Ishikawa (cell line): ENCODE results near the gene NCR3LG1.

Experiments used
- CEBPB ChIP-seq: IDR thresholded peaks from 2 replicates; pipeline ENCODE4 v1.6.1; 2012
- CREB1 ChIP-seq: IDR thresholded peaks from 2 replicates; pipeline ENCODE4 v1.6.1; 2012; ENCODE audit warnings: low read depth
- EGR1 ChIP-seq: IDR thresholded peaks from 2 replicates; pipeline ENCODE4 v1.6.1; 2012
- EP300 ChIP-seq: IDR thresholded peaks from 2 replicates; pipeline ENCODE4 v1.6.1; 2012; ENCODE audit warnings: borderline replicate concordance
- FOXM1 ChIP-seq: IDR thresholded peaks from 2 replicates; pipeline ENCODE4 v1.6.1; 2012; ENCODE audit warnings: low read depth, borderline replicate concordance
- MAX ChIP-seq: IDR thresholded peaks from 2 replicates; pipeline ENCODE4 v1.6.1; 2012
- NFIC ChIP-seq: IDR thresholded peaks from 2 replicates; pipeline ENCODE4 v1.6.1; 2012
- RAD21 ChIP-seq: IDR thresholded peaks from 2 replicates; pipeline ENCODE4 v1.6.1; 2012; ENCODE audit warnings: low read depth
- TAF1 ChIP-seq: IDR thresholded peaks from 2 replicates; pipeline ENCODE4 v1.6.1; 2012; ENCODE audit warnings: low read depth, mild to moderate bottlenecking
- TCF12 ChIP-seq: IDR thresholded peaks from 2 replicates; pipeline ENCODE4 v1.6.1; 2012; ENCODE audit warnings: low read depth
- TEAD4 ChIP-seq: IDR thresholded peaks from 2 replicates; pipeline ENCODE4 v1.6.1; 2012
- YY1 ChIP-seq: IDR thresholded peaks from 2 replicates; pipeline ENCODE4 v1.6.1; 2012; ENCODE audit warnings: low read depth
- ZBTB7A ChIP-seq: IDR thresholded peaks from 2 replicates; pipeline ENCODE4 v1.6.1; 2012; ENCODE audit warnings: low read depth
- TF ChIP-seq, protein P1 (sequence below): IDR thresholded peaks from 2 replicates; pipeline ENCODE4 v1.6.1; 2012; ENCODE audit warnings: low read depth, mild to moderate bottlenecking
- TF ChIP-seq, protein P2 (sequence below): IDR thresholded peaks from 2 replicates; pipeline ENCODE4 v1.6.1; 2012

NCR3LG1 gene

DNA sequence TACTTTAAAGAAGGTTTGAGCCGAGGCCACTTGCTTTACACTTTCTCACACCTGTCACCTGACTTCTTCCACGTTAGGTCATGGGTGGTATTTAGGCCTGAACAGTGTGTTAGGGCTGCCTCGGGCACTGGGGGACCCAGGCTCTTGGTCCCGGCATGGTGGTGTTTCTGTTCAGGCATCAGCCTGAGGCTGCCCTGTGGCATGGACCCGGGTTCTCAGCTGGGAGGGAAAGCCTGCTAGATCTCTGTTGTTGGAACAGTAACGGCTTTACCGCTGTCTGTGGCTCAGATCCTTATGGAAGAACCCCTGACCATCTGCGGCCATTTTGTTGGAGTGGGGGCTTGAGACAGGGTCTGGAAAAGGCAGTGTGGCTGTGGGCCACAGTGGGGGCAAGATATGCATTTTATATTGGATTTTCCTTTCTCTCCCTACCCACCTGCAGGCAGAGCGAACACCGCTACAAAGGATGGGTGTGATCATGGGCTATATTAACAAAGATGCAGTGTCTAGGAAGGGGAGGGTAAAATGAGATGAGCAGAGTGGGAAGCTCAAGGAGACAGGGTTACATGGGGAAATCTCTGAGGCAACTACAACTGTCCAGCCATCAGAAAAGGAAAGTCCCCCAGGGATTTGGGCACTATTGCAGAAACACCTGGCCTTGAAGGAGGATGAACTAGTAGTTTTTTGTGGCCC lies 38.5 kb downstream of the NCR3LG1 start:
- TF ChIP-seq, protein P1, sequence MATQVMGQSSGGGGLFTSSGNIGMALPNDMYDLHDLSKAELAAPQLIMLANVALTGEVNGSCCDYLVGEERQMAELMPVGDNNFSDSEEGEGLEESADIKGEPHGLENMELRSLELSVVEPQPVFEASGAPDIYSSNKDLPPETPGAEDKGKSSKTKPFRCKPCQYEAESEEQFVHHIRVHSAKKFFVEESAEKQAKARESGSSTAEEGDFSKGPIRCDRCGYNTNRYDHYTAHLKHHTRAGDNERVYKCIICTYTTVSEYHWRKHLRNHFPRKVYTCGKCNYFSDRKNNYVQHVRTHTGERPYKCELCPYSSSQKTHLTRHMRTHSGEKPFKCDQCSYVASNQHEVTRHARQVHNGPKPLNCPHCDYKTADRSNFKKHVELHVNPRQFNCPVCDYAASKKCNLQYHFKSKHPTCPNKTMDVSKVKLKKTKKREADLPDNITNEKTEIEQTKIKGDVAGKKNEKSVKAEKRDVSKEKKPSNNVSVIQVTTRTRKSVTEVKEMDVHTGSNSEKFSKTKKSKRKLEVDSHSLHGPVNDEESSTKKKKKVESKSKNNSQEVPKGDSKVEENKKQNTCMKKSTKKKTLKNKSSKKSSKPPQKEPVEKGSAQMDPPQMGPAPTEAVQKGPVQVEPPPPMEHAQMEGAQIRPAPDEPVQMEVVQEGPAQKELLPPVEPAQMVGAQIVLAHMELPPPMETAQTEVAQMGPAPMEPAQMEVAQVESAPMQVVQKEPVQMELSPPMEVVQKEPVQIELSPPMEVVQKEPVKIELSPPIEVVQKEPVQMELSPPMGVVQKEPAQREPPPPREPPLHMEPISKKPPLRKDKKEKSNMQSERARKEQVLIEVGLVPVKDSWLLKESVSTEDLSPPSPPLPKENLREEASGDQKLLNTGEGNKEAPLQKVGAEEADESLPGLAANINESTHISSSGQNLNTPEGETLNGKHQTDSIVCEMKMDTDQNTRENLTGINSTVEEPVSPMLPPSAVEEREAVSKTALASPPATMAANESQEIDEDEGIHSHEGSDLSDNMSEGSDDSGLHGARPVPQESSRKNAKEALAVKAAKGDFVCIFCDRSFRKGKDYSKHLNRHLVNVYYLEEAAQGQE, result no peak
- TF ChIP-seq FOXM1 (no peak), EP300 (no peak), ZBTB7A (no peak), CREB1 (no peak), TAF1 (no peak), YY1 (no peak), TCF12 (no peak), RAD21 (no peak), NFIC (no peak), CEBPB (no peak)

DNA sequence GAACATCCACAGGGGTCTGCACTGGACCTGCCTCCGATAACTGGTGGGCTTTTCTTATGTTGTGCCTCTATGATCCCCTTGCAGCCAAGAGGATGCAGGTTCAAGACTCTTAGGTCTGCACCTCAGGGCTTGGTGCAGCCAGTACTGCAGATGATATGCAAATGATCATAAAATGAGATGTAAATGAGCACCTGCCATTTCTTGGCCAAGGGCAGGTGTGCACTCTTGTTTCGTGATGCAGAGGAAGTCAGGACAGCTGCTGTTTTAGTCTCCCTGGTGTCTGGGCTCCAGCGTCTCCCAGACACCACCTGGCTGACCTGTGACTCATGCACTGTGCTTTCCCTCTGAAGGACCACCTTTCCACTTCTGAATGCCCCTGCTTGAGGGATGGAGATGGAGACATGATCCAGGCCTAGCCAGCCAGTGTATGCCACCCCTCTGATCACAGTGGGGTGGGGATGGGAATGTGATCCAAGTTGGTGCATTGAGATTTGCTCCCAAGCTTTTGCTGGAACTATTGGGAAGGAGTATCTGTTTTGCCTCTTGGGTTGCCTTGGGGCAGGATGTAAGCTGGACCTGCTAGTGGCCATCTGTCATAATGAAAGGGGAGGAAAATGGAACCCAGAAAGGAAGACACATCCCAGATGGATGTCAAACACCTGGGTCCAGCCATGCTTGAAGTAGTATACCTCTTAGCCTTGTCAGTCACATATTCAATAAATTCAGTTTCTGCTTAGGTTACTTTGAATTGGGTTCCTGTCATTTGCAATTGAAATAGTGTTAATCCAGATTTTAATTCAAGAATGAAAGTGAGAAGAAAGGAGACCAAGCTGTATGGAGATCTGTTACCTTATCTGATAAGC lies 40.1 kb downstream of the NCR3LG1 start:
- TF ChIP-seq TAF1, result no peak
- TF ChIP-seq CEBPB, result no peak
- no peak for TF ChIP-seq ZBTB7A
- TF ChIP-seq NFIC, result no peak
- TF ChIP-seq CREB1, result no peak
- TF ChIP-seq EP300, result no peak
- no peak for TF ChIP-seq MAX
- TF ChIP-seq EGR1, result no peak
- TF ChIP-seq RAD21, result no peak

DNA sequence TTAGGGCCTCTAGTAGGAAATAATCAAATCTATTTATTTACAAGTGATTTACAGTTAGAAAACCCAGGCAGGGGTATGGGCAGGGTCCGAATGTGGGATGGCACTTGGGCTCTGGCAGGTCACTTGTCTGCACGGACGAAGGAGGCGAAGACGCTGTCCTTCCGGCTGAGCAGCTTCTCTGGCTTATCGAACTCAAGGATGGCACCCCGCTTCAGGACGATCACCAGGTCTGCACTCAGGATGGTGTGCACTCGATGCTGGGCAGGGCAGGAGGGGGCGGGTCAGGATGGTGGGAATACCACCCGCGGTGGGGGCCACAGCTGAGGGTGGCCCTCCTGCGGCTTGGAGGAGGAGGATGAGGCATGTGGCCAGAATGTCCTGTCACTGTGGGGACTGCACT lies 41.3 kb downstream of the NCR3LG1 start:
- no peak for TF ChIP-seq RAD21
- no peak for TF ChIP-seq YY1
- no peak for TF ChIP-seq EGR1
- TF ChIP-seq CREB1, result no peak
- TF ChIP-seq FOXM1, result no peak
- TF ChIP-seq ZBTB7A, result no peak
- no peak for TF ChIP-seq MAX
- no peak for TF ChIP-seq EP300
- TF ChIP-seq, protein P1, result no peak
- TF ChIP-seq CEBPB, result no peak
- no peak for TF ChIP-seq TAF1
- no peak for TF ChIP-seq TCF12

DNA sequence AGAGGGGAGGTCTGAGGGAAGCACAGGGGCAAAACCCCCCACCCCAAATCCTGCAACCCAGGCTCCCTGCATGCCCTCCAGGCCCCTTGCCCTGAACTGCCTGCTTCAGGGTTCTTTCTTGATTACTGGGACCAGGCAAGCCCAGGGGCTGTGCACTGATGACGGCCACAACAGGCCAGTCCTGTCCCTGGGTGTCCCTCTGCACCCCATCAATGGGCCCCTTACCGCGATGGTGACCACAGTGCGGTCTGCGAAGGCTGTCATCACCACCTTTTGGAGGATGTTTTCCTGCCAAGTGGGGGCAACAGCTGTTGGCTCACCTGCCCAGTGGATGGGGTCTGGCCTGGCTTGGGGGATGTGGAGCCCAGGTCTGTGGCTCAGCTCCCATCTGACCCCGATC lies 41.9 kb downstream of the NCR3LG1 start:
- no peak for TF ChIP-seq CEBPB
- no peak for TF ChIP-seq FOXM1
- no peak for TF ChIP-seq EP300
- TF ChIP-seq, protein P1, result no peak
- no peak for TF ChIP-seq ZBTB7A
- no peak for TF ChIP-seq CREB1
- no peak for TF ChIP-seq RAD21
- TF ChIP-seq TCF12, result no peak
- TF ChIP-seq TAF1, result no peak
- no peak for TF ChIP-seq MAX
- TF ChIP-seq TEAD4, result no peak
- TF ChIP-seq, protein P2, sequence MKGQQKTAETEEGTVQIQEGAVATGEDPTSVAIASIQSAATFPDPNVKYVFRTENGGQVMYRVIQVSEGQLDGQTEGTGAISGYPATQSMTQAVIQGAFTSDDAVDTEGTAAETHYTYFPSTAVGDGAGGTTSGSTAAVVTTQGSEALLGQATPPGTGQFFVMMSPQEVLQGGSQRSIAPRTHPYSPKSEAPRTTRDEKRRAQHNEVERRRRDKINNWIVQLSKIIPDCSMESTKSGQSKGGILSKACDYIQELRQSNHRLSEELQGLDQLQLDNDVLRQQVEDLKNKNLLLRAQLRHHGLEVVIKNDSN, result no peak
- TF ChIP-seq EGR1, result no peak
